DMS 273 treated with DMSO at 0.1 percent for 48 hours (cell line): Measurements from ENCODE around the gene PRKAG2.
"Not testable (repeated sequence)": the region's sequence is repeated elsewhere in the genome, so short reads cannot be mapped to it uniquely, and the experiment has no call there.

Experiments
- DNase-seq: peaks from one replicate; lab custom pipeline; 2025; lab: John Stamatoyannopoulos, UW

PRKAG2 gene

DNA sequence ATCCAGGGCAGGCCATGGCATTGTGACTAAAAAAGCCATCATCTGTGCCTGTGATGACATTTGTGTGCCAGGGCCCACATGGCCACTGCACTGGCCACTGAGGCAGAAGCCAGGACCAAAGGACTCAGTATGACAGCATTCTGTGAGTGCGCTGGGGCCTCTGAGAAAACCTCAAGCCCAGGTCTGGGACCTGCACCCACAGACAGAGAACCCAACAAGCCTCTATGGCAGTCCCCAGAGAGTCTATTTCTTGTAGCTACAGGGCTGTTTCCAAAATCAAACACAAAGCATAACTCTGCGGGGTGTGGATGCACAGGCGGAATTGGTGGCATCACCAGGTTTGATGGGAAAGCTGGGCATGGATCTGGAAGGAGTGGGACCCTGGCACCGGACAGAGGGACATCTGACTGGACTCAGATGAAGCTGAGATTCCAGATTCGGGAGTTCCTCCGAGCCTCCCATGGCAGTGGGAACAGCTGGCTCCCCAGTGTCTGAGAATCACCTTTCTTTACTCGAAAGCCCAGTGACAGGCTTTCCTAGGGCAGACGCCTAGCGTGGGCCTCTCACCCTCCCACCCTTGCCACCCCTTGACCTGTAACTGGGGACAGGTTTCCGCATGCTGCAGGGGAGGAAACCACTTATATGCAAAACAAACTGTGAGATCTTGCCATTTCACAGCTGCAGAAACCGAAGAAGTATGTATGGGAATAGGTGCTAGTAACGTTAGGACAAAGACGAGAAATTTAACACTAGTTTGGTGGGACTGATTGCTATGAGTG is 286.7 kb downstream of the PRKAG2 start:
- DNase-seq: no peak

DNA sequence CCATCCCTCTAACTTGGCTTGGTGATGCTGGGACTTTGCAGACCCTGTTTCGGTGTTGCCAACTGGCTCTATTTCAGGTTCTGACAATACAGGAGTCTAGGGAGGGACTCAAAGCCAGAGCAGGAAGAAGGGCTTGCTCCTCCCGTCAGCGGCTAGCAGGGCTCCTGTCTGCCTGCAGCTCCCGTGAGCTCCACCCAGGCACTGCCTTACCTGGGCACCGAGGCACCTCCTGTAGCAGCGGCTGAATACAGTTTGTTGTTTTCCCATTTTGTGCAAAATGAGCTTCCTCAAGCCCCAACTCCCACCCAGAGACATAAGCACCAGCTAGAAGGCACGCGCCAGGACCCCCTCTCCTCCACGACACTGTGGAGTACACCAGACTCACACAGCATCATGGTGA is 287.9 kb downstream of the PRKAG2 start:
- DNase-seq: no peak

DNA sequence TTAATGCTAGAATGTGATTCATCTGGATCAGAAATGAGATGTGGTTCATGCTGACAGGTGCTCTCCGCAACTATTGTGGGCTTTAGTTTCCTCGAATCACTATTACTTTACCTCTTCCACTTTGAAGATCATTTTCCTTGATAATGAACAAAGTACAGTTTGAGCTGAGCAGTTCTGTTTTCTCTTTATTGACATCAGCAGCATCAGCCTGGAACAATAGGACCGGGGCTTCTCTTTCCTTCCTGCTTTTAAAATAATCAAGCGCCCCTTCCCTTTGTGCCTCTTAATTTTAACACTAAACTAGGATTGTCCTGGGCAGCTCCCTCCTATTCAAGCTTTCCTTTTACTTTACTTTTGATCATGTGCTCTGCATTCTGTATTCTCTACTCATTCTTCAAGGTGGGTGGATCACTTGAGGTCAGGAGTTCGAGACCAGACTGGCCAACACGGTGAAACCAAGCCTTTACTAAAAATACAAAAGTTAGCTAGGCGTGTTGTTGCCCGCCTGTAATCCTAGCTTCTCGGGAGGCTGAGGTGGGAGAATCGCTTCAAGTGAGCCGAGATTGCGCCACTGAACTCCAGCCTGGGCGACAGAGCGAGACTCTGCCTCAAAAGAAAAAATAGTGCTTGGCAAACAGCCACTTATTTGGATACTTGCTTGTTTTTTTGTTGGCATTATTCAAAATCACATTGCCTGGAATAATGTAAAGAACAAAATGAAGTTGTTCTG is 290.2 kb downstream of the PRKAG2 start:
- DNase-seq: no peak

DNA sequence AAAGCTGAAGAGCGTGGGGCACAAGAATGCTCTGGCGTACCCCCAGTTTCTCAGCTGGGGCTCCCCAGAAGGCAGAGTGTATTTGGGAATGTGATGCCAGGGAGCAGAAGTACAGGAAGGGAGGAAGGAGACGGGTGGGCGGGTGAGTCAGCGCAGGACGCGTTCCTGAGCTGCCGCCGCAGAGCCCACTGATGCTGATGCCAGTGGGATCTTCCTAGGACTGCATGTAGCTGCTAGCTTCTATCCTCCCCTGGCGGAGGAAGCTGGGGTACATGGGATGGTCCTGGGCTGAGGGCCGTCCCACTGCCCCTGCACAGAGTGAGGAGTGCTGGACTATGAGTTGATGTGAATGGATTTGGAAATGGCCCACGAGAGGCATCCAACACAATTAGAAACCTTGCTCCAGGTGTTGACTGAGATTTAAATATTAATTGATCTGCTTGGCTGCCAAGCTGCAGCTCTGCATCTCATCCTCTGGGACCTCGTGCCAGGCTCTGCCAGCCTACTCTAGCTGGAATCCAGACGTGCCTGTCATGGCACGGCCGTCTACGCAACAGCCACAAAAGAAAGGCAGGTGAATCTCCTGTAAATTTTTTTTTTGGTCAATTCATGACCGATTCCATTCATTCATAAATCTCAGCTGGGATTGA is 291.0 kb downstream of the PRKAG2 start:
- DNase-seq: no peak

DNA sequence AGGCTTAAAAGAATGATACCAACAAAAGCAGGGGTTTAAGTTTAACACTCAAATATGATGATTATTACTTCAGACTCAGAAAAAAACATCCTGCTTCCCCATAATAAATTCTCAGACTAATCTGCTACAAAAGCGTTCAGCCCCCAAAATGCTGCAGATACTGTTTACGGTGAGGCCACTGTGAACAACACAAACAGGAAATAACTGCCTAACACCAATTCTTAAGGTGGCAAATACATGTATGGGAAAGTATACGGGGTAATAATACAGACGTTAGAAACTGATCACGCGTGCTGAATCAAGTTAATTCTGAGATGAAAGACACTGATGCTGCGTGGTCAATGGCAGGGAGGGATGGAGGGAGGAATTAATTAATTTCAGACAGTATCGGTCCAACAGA is 295.2 kb downstream of the PRKAG2 start:
- DNase-seq: no peak

DNA sequence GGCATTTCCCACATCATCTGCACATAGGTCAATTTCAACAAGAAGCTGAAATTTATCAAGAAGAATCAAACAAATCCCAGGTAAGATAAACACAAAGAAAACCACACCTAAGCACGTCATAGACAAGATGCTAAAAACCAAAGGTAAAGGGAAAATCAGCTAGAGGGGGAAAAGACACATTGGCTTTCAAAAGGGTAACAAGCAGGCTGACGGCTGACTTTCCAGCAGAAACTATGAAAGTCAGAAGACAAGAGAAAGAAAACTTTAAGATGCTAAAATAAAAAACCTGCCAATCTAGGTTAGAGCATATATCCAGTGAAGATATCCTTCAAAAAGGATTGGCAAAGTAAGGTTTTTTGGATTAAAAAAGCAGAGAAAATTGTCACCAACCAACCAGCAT is 297.3 kb downstream of the PRKAG2 start:
- DNase-seq: no peak

DNA sequence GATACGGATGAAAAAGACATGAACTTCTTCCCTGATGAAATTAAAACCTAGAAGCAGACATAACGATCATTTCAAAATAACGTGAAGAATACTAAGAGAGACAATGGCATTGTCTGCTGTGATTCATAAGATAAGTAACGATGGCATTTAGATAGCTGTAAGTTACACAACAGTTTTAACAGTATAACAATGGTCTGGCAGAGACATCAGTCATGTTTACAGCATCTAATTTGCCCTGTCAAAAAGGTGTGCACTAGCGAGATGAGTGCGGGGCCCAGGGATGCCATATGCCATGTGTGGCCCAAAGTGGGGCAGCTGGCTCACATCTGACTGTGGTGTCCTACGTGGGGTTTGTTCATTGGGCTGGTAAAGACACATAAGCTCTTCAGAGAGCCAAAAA is 301.5 kb downstream of the PRKAG2 start:
- no peak for DNase-seq

DNA sequence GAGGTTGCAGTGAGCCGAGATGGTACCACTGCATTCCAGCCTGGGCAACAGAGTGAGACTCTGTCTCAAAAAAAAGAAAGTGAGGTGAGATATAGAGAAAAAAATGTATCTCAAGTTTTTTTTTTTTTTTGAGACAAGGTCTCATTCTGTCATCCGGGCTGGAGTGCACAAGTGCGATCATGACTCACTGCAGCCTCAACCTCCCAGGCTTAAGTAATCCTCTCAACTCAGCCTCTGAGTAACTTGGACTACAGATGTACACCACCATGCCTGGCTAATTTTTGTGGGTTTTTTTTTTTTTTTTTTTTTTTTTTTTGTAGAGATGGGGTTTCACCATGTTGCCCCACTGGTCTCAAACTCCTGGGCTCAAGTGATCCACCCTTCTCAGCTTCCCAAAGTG is 303.9 kb downstream of the PRKAG2 start:
- DNase-seq: not testable (repeated sequence)

DNA sequence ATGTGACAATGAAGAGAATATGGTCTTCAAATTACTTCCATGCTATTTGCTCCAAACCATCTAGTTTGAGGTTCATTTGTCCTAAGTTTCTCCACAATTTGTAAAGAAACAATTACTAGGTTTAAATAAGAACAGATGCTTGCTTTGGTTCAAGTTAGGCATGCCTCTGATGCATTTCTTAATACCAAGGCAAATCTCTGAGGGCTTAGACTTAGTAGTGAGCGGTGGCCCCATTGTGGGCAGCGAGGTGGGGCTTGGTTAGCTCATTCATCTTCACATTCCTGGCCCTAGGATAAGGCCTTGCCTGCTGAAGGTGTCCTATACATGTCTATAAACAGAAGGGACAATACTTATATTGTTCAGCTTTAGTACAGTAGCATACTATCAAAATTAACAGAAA is 304.8 kb downstream of the PRKAG2 start:
- DNase-seq: no peak

DNA sequence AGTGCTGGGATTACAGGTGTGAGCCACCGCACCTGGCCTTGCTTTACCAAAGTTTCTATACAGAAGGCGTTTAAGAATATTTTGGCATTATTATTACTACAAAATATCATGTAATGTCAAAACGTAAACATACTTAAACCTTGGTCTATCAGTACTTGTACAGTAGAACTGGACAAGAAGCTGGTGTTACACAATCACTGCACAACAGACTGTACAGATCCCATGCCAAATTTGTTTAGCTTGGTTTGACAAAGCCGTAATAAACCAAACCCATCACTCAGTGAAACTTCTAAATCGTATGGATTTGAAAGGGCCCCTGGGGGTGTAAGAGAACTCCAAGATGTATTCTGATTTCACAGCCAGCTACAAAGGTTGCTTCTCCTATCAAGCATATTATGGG is 305.4 kb downstream of the PRKAG2 start:
- no peak for DNase-seq

DNA sequence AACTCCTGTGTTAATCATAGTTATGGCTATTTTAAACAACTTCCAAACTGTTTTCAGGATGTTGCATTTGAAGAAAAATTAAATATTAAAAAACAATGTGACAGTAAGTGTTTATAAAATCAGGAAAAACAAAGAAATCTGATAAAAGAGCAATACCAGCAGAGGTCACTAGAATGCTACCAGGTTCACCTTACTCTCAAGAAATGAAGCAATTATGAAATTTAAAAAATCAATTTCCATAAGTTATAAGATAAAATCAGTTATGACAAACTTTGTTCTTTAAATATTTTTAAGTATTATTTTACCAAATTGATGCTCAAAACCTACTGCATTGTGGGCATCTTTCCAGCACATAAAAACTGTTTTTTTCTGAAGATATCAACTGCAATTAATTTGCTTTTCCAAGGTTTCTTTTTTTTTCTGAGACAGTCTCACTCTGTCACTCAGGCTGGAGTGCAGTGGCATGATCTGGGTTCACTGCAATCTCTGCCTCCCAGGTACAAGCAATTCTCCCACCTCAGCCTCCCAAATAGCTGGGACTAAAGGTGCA is 306.5 kb downstream of the PRKAG2 start:
- no peak for DNase-seq

DNA sequence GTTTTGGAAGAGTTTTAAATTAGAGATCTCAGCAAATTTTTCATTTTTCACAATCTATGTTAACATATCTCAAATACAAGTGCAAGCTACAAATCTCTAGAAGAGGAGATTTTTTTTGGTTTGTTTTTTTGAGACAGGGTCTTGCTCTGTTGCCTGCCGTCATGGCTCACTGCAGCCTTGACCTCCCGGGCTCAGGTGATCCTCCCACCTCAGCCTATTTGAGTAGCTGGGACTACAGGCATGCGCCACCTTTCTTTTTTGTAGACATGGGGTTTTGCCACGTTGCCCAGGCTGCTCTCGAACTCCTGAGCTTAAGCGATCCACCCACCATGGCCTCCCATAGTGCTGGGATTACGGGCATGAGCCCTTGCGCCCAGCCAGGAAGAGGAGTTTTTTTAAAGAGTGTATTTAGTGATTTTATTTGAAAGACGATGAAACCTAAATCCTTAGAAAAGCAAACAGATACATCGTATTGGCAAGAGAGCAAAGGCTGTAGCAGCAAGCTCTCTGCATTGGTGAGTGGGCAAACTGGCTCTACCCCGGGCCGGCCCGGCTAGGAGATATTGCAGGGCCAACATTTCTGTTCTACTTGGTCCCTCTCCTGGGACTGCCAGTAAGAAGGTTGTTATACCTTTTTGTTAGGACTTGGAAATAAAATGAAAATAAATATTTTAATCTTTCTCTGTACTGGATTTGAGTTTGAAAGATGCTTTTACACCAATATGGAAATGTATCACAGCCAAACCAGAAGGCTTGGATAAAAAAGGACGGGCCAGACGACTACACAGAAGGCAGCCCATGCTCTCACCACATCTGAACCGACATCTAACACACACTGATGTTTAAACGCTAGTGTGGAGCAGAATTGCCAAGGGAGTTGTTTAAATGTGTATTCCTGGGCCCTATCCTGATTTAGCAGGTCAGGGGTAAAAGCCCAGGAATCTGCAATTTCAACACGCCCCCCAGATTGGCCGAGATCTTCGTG is 307.7 kb downstream of the PRKAG2 start:
- no peak for DNase-seq

DNA sequence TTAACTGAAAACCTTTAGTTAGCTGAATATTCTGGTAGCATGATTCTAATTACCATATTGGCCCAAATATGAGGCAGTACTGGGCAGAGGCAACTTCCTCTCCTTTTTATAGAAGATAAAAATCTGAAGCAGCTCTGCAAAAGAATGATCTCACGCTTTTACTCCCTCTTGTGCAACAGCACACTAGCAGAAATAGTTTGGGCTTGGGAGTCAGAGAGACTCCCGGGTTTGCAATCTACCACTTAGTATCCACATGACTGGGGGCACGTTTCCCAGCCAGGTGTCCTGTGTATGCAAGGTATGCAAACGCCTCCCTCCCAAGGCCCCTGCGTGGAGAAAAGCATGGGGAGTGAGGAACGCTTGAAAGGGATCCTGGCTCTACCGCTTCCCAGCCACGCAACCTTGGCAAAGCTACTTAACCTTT is 310.0 kb downstream of the PRKAG2 start:
- no peak for DNase-seq

DNA sequence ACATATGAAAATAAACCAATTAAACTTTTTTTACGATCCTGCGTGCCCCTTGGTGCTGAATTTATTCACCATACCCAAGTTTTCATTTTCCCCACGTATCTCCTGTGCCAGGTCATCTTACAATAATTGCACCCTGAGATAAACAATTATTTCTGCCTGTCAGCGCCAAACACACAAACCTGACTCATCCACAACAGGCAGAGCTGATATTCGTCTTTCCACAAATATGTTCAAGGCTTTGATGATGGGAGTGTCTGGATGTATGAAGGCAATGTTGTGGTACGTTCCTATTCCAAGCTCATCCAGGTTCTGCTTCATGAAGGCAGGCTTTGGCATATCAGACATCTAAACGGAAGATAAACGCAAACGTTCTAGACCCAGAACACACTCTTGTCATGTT is 311.4 kb downstream of the PRKAG2 start:
- DNase-seq: no peak

DNA sequence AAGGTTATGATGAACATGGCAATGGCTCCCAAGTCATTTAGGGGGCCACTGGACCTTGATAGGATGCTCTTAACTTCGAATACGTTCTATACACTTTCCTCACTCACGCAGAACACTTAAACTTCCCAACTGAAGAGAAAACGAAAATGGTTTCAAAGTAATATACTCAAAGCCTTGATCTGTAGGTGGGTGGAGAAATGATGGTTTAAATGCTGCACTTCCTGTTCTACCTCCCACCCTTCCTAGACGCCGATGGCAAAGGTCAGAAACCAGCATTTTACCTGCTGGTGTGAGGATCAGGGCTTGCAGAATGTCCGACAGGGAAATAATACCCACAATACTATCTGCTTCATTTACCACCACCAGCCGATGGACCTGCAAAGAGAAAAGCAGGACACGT is 316.7 kb downstream of the PRKAG2 start:
- no peak for DNase-seq

DNA sequence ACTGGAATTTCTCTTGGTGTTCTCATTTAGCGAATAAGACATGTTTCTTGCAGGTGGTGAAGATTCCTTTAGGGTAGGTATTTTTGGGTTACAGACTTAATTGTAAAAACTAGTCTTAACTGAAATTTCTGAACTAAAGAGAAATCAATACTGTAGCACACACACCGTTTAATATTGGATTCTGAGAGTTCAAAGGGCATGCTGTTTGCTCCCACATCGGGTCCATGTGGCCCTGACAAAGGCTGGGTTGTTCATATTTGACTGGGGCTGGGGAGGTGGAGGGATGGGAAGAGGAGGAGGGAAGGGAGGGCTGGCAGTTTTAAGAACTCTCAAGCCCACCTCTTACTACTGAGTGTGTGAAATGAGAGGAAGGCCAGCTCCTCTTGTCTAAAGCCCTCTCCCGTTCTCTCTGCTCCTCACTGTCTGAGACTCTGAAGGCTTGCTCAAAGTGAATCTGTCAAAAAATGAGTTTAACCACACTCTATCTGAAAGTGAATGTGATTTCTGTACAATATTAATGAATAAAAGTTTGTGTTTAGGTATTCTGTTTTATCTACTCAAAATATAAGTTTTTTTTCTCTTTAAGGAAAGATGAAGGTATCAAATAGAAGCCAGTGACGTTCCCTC is 317.2 kb downstream of the PRKAG2 start:
- no peak for DNase-seq

DNA sequence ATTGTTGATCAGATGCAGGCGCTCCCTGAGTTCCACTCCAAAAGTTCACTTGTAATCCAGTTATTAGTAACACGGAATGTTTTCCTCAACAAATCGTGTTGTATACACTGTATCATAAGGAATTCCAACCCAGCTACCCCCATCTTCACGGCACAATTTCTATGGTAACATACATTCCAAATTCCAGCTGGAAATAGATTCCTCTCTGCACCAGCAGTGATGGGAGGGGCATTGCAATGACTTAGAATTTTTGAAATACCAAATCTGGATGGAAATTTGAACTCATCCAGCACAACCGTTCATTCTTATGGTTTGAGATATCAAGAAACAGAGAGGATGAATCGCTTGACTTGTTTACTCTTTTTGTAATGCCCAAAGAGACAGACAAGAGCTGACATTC is 318.3 kb downstream of the PRKAG2 start:
- no peak for DNase-seq

DNA sequence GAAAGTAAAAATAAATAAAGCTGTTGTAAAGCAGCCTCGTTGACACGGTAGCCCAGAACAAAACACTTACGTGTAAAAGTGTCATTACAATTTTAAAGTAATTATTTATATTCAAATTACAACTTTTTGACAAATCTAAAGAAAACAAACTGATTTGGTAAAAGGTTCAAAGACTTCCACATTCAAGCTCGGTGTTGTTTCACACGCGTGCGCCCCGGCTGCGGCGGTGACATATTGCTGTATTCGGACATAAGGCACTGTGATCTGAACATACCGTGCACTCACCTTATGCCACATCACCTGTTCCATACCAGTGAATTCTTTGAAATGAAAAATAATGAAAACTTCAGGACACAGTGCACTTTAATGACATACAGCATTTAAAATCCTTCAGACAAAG is 320.3 kb downstream of the PRKAG2 start:
- no peak for DNase-seq

DNA sequence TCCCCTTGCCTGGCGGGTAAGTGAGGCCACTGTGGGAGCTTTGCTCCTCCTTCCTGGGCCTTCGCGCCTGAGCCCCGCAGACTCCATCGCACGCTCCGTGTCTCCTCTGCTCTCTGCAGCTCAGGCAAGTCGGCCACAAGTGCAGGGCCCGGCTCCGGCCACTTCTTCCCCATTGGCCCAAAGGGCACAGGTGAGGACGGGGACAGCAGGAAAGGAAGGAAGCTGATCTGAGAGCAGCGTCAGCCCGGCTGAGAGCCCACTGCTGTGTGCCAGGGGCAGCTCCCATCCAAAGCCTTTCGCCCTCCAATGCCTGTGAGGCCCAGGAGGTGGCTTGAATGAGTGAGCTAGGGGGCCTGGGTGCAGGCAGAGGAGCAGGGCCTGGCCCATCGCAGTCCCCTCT is 323.6 kb downstream of the PRKAG2 start:
- DNase-seq: no peak

DNA sequence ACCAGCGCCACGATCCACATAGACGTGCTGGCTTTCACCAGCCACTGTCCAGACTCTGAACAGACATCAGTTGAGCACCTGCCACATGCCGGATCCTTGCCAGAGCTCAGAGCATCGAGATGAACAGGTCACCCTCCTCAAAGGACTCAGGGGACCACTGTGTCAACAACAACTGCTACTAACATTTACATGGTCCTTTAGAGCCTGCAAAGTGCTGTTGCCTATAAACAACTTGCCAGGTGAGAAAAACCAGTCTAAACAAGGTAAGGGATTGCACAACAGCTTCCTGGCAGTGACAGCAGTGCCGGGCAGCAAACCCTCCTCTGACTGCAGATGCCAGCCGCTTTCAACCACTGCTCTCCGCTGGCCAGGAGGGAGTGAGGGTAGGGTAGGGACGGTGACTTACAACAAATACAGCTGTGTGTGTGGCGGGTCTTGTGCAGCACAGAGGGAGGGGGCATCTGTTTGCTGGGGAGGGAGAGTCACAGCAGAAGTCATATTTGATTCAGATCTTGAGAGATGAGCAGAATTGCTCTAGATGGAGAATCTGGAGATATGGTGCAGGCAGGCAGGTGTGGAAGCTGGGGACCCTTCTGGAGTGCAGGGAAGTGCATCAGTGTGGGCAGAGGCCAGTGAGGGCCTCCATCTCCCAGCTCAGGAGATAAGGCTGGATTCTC is 324.4 kb downstream of the PRKAG2 start:
- no peak for DNase-seq

DNA sequence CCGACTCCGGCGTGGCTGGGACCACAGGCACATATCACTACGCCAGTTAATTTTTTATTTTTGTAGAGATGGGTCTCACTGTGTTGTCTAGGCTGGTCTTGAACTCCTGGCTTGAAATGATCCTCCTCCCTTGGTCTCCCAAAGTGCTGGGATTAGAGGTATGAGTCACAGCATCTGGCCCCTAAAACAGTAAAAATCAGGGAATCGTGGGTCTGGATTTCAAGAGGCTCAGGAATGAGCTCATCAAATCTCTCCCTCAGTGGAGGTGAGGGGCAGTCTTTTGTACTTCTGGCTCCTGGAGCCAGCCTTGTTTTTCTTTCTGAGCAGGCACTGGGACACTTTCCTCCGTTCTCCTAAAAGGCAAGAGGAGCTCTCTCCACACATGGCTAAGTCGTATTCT is 325.1 kb downstream of the PRKAG2 start:
- DNase-seq: no peak
